Right lobe of liver (tissue), 6 donors: ENCODE data around the gene SLC9A2. TPM values are rescaled to one million over a fixed set of nuclear protein-coding genes. Genes with fewer than 3 reads are reported as not detected.

Experiments
- ATAC-seq, 4 donors: fragments of 200-7000 bp; cut with Tn5 transposase; one replicate each; pipeline ENCODE4 v1.9.1; 2020; ENCODE audit warnings: mild to moderate bottlenecking in 4 of 4, moderate library complexity in 4 of 4
- DNase-seq, 3 donors: peaks; one replicate each; pipeline ENCODE4 v3.0.0-alpha.2; 2020
- H3K27ac ChIP-seq, 3 donors: fragments of 200-600 bp; one replicate each; pipeline ENCODE4 v1.8.0; 2022
- H3K27me3 ChIP-seq, 2 donors: fragments of 200-600 bp; one replicate each; pipeline ENCODE4 v1.8.0; 2022
- H3K36me3 ChIP-seq, 4 donors: fragments of 200-600 bp; sonication (generic) in 1 of 4; one replicate each; pipeline versions ENCODE4 v1.5.1 to v1.8.0; 2017 to 2022; ENCODE audit warnings: control low read depth in 1 of 4
- H3K4me1 ChIP-seq, 4 donors: fragments of 200-600 bp; sonication (generic) in 1 of 4; one replicate each; pipeline versions ENCODE4 v1.5.1 to v1.8.0; 2017 to 2022; ENCODE audit warnings: control low read depth in 1 of 4
- H3K4me3 ChIP-seq, 3 donors: fragments of 200-600 bp; one replicate each; pipeline ENCODE4 v1.8.0; 2022
- H3K9me3 ChIP-seq, 4 donors: fragments of 200-600 bp; sonication (generic) in 1 of 4; one replicate each; pipeline versions ENCODE4 v1.5.1 to v1.8.0; 2017 to 2022; ENCODE audit warnings: control low read depth in 1 of 4
- CTCF ChIP-seq, 4 donors: fragments of 200-600 bp in 3 of 4; fragments of 450-650 bp in 1 of 4; IDR thresholded peaks; one replicate each; pipeline versions ENCODE4 v1.5.1 to v1.8.0; 2016 to 2022; ENCODE audit warnings: antibody characterized with exemption in 4 of 4, mild to moderate bottlenecking in 2 of 4
- POLR2A ChIP-seq: fragments of 450-650 bp; IDR thresholded peaks from one replicate; pipeline ENCODE4 v1.6.1; 2017; ENCODE audit warnings: antibody characterized with exemption, mild to moderate bottlenecking
- WGBS: methylation state at CpG from one replicate; pipeline ENCODE4 v1.1.6; 2018; ENCODE audit warnings: low coverage, low lambda C conversion rate; ENCODE audit not compliant: insufficient coverage; ENCODE audit errors: missing lambda C conversion rate; 5-methylcytosine and 5-hydroxymethylcytosine counted together
- intact Hi-C, 2 donors: fragments of 100-400 bp; cut with DNase I; formaldehyde crosslinking; loops; one replicate each; pipeline versions ENCODE4 v1.11.2 to v1.14.1; 2022
- total RNA-seq, 6 experiments: library from RNA; depleted of rRNA in 2 of 6; stranded (reverse); fragments of >200 nt in 2 of 6; fragmentation: NEBNext Ultra II Directional in 3 of 6; extraction: Animal tissue kit (Norgen Biotek cat#: 25700) in 3 of 6; gene quantifications; one replicate each; pipeline versions ENCODE4 v1.1.0 to v1.2.4, GENCODE V29; 2016 to 2023
- donor health status: DM: no; HTN: yes; CAD: no.
- donor health status: DM: no; HTN: no; CAD: no.
- donor health status: DM: no; HTN: no; CAD: no.
- donor health status: DM: no; HTN: yes; CAD: no.
- donor health status: DM: no; HTN: yes; CAD: no.

The SLC9A2 gene
- total RNA-seq, 6 experiments from 2014 or later: 0.06 TPM; not detected in 5

GRCh38 chr2:102582845-102583244, 36.5 kb upstream of the SLC9A2 start:
- intact Hi-C loops: no loop called here
- Histone ChIP-seq H3K9me3 (no peaks in the 10 kb centered on the region), H3K4me3 (no peak overlapping the region), H3K36me3 (no peaks in the 10 kb centered on the region), H3K27ac (no peak overlapping the region), H3K4me1 (no peaks in the 10 kb centered on the region), H3K27me3 (no peaks in the 10 kb centered on the region)
- no peak for ATAC-seq
- no peak for TF ChIP-seq POLR2A
- TF ChIP-seq CTCF (IDR thresholded peaks at IDR 0.05): no peak
- no peak for DNase-seq
- WGBS: 58% methylated on average over 2 of the region's 2 CpGs

GRCh38 chr2:102585847-102586404, 33.4 kb upstream of the SLC9A2 start:
- no peak overlapping the region for H3K27ac ChIP-seq
- 53% methylated on average over 6 of the region's 6 CpGs for WGBS
- H3K9me3 ChIP-seq: no peaks in the 10 kb centered on the region
- ATAC-seq (no peak), DNase-seq (no peak)
- no peaks in the 10 kb centered on the region for H3K27me3 ChIP-seq
- H3K36me3 ChIP-seq: no peaks in the 10 kb centered on the region
- H3K4me1 ChIP-seq: no peaks in the 10 kb centered on the region
- H3K4me3 ChIP-seq: no peak overlapping the region
- no peak for TF ChIP-seq POLR2A
- TF ChIP-seq CTCF (IDR thresholded peaks at IDR 0.05): no peak
- intact Hi-C loops: no loop called here

GRCh38 chr2:102588213-102588939, 31.0 kb upstream of the SLC9A2 start:
- ATAC-seq (no peak), DNase-seq (no peak)
- Histone ChIP-seq H3K36me3 (no peaks in the 10 kb centered on the region), H3K4me1 (no peaks in the 10 kb centered on the region), H3K27me3 (no peaks in the 10 kb centered on the region), H3K27ac (no peak overlapping the region), H3K9me3 (no peaks in the 10 kb centered on the region), H3K4me3 (no peak overlapping the region)
- WGBS: 66% methylated on average over 7 of the region's 8 CpGs
- TF ChIP-seq POLR2A: no peak
- TF ChIP-seq CTCF (IDR thresholded peaks at IDR 0.05): no peak
- intact Hi-C loops: no loop called here

GRCh38 chr2:102589444-102589843, 29.9 kb upstream of the SLC9A2 start:
- DNase-seq (no peak), ATAC-seq (no peak)
- H3K36me3 ChIP-seq: no peaks in the 10 kb centered on the region
- H3K27me3 ChIP-seq: no peaks in the 10 kb centered on the region
- H3K4me3 ChIP-seq: no peak overlapping the region
- H3K27ac ChIP-seq: no peak overlapping the region
- TF ChIP-seq CTCF (IDR thresholded peaks at IDR 0.05): no peak
- no peak for TF ChIP-seq POLR2A
- 58% methylated on average over 4 of the region's 4 CpGs for WGBS
- intact Hi-C loops: no loop called here
- no peaks in the 10 kb centered on the region for H3K4me1 ChIP-seq
- H3K9me3 ChIP-seq: no peaks in the 10 kb centered on the region
